ENCODE data around the gene PCNX3.

GRCh38 chr11:65578667-65579066 lies 36.9 kb upstream of the PCNX3 start:
- no peak for TF ChIP-seq YY1 (IDR thresholded peaks at IDR 0.05; ENCODE audit: insufficient read depth, insufficient read length)
- no peak for TF ChIP-seq ZNF274 (IDR thresholded peaks at IDR 0.05; ENCODE audit: low read depth, low read length)
- no peak for TF ChIP-seq SUZ12 (IDR thresholded peaks at IDR 0.05; ENCODE audit: extremely low read depth, insufficient read depth, insufficient read length)
